Measurements from ENCODE around the gene SLC7A6OS.

The SLC7A6OS gene

DNA sequence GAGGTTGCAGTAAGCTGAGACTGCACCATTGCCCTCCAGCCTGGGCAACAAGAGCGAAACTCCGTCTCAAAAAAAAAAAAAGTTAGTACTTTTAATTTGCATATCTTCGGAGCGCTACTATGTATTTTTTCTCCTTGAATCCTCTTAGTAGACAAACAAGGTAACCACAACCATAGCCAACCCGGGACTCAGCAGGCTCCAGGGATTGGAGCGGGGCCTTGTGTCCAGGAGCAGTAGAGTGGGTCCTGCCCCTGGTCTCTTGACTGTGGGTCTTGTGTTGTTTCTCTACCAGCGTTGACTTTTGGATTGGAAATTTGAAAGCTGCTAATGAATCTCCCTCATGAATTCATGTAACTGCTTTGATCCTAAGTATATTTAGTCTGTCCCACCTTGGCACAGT, 32.4 kb upstream of the SLC7A6OS start:
- DNase-seq: no peak

DNA sequence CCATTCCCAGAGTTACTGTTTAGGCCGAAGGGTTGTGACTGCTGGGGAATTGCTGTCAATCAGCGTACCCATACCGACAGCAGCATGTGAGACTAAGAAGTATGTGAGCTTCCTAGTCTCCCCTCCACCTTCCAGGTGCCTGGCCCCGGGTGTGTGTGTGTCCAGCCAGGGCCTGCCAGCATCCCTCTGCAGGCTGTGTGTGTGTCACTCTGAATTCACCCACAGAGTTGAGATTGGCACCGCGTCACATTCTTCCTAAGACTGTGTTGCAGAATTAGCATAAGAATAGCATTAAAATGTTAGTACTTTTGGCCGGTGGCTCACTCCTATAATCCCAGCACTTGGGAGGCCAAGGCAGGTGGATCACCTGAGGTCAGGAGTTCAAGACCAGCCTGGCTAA, 31.9 kb upstream of the SLC7A6OS start:
- no peak for DNase-seq

DNA sequence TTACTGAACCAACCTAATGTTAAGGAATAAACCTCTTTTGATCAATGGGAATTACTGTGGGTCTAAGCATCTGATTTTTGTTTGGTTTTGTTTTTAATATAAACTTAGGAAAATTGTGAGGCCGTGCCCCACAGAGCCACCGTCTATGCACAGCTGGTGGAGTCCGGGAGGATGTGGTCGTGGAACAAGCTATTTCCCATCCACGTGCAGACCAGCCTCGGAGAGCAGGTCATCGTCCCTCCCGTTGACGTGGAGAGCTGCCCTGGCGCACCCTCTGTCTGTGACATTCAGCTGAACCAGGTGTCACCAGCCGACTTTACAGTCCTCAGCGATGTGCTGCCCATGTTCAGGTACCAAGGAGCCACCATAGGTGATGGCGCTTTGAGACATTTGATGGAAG, 28.5 kb upstream of the SLC7A6OS start:
- no peak for DNase-seq

DNA sequence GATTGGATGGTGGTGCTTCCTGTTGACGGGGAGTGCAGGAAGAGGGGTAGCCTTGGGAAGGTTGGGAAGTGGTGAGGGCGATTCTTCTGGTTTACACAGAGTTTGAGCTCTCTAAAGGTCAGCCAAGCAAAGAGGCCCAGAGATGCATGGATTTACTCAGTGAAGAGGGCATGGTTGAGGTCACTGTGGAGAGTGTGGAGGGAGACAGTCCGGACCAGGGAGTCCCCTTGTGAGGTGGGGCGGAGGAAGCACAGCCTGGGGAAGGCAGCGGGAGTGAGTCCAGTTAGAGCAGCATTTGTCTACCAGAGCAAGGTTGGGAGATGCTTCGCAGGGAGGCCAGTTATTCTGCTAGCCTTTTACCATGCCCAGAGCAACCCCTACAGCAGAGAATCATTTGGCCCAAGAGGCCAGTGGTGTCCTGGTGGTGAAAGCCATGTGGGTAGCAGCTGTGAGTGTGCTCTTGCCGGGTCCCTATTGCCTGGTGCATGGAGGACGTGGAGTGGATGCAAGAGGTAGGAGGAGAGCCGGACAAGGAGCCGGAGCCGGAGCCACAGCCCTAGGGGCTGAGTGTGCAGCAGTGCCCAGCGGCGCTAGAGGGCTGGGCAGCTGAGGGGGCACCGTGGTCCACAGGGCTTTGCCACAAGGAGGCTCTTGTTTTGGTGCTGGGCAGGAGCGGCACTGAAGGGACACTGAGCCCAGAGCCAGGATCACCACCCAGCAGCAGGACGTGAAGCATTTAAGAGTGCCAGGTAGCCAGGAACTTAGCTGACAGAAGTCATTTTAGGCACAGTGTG, 27.8 kb upstream of the SLC7A6OS start:
- DNase-seq: no peak

DNA sequence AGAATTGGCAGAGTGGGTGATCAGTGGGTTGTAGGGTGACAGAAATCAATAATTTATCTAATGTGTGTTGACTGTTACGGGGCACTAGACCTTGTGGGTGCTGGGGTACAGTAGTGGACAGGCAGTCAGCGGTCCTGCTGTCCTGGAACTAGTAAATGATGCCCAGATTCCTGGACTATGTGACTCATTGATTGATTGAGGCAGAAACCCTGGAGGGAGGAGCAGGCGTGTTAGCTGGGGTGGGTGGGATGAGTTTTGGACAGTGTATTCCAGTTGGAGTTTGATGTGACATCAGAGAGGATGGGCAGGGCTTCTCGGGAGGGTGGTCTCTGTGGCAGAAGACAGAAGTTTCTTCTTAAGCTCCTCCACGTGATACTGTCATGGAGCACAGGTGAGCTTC, 24.4 kb upstream of the SLC7A6OS start:
- no peak for DNase-seq

DNA sequence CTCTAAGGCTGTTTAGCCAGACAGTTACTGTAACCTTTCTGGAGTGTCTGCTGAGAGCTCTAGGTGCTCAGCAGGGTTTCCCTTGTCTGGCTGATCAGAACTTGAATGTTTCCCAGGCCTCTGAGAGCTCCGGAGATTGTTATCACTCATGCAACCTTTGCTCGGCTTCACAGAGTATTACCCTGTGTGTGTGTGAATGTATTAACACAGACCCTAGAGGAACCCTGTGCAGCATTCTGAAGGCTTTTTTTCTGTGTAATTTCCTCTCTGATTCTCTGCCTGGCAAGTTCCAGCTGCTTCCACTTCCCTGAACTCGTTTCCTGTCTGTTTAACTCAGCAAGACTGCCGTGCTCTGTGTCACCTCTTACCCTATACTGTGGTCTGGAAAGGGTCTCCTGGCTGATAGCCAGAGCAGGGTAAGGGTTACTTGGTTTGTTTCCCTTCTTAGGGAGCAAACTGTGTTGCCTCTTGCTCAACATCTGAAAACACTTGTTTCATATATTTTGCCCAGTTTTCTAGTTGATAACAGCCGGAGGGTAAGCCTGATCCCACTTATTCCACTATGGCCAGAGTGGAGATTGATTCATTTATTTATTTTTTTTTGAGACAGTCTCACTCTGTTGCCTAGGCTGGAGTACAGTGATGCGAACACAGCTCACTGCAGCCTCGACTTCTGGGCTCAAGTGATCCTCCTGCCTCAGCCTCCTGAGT, 21.8 kb upstream of the SLC7A6OS start:
- no peak for DNase-seq

DNA sequence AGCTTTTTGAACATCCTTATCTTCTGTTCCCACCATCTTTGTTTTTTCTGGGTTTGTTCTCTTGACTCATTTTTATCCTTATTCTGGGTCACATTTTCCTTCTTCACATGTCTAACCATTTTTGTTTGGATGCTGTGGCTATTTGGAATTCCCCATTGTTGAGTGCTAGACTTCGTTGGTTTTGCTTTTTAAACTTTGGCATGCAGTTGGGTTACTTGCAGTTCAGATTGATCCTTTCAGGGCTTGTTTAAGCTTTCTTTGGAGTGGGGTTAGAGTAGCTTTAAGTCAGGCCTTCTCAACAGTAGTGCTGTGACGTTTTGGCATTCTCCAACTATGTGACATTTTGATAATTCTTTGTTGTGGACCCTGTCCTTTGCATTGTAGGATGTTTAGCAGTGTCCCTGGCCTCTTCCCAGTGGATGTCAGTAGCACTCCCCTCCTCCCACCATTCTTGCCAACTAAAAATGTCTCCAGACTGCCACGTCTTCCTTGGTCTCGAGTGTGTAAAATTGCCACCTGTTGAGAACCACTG, 21.2 kb upstream of the SLC7A6OS start:
- DNase-seq: no peak

DNA sequence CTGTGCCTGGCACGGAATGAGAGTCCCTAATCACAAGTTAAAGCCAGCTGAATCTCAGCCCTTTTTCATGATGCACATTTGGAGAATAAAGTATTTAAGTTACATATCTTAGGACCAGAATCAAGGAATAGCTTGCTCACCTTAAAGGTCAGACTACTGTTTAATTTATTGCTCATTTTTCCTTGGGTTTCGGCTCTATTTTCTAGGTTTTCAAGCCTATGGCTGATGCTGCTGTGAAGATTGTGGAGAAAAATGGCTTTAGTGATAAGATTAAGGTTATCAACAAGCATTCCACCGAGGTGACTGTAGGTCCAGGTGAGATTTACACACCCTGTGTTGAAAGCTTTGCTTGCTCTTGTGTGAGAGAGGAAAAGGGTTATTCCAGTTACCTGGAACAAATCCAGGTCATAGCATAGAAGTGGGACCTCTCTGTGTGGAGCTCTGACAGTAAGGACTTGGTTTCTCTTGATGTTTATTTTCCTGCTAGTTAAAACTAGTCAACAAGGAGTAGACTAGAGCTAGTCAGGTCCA, 18.2 kb upstream of the SLC7A6OS start:
- DNase-seq: no peak

DNA sequence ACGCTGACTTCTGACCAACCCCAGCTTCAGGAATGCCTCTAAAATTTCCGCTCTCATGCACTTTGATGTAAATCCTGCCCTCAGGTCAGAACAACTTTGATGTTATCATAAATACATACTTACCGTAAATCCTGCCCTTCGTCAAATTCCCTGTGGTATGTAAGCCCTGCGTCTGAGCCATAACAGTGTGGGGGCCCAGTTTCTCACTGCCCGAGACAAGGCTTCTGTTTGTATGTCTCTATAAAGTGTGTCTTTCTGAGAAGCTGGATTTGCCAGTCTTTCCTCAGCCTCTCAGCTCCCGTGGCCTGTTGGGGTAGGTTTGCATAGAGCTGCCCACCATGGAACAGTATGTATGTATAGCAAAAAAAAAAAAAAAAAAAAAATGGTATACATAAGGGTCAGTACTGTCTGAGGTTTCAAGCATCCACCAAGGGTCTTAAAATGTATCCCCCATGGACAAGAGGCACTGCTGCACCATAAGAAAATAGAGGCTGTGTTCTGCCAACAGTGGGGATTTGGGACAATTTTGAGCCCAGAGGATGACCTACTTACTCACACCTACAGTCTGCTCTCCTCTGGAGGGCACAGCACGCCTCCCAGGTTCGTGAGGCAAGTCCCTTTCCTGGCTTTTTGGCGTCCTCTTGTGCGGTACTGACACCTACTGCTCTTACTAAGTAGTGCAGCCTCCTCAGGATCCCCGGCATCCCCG, 17.6 kb upstream of the SLC7A6OS start:
- DNase-seq: peak; percentile 72

DNA sequence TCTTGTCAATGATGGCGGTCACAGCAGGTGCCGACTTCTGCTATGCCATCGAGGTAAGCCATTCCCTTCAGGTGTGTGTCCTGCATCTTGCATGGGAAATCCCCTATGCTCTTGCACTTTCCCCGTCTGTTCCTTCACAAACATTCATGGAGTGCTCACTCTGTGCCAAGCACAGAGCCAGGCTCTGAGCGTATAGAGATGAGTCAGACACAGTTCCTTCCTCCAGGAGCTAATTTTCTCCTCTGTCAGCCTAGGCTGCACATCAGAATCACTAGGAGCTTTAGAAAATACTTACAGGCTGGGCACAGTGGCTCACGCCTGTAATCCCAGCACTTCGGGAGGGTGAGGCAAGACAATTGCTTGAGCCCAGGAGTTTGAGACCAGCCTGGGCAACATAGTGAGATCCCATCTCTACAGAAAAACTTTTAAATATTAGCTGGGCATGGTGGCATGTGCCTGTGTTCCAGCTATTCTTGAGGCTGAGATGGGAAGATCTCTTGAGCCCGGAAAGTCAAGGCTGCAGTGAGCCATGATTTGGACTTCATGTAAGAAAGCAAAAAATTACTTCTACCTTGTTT, 14.1 kb upstream of the SLC7A6OS start:
- DNase-seq: no peak

DNA sequence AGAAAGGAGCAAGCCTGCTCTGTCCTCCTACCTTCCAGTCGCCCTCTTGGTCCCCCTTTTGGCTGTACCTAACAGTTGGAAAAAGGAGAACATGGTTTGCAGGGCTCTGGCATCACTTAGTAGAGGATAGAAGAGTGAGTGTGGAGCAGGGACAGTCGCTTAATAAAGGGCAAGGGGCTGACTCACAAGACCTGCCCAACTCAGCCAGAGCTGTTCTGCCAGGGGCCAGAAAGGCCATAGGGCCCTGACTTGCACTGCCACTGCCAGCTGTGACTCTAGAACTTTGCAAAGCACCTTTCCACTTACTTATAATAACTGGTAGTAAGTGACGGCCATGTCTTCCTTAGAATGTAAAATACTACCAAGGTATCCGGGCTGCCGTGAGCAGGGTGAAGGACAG, 13.6 kb upstream of the SLC7A6OS start:
- no peak for DNase-seq

DNA sequence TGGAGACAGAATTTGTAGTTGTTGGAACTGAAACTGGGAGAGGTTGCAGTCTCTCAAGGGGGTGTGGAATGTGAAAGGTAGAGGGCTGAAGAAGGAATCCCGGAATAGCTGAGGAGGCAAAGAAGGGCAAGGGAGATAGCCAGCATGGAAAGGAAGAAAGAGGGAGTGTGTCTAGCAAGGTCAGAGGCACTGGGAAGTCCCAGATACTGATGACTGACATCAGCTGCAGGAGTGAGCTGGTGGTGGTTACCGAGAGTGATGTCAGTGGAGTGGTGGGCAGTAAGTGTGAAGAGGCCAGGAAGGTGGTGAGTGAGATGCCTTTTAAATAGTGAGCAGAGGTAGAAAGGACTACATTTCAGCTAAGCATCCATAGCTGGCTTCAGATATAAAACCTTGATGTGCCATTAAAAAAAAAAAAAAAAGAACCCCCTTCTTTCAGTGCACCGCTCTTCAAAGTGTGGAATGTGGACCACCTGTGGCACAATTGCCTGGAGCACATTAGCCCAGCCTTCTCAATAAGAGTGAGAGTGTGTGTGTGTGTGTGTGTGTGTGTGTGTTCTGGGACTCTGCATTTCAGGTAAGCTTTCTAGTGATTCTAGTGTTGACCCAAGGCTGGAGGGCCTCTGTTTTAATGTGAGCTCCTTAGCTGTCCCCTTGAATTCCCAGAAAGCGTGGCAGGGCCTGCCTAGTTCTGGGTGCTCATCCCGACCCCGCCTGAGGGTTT, 8.6 kb upstream of the SLC7A6OS start:
- no peak for DNase-seq

DNA sequence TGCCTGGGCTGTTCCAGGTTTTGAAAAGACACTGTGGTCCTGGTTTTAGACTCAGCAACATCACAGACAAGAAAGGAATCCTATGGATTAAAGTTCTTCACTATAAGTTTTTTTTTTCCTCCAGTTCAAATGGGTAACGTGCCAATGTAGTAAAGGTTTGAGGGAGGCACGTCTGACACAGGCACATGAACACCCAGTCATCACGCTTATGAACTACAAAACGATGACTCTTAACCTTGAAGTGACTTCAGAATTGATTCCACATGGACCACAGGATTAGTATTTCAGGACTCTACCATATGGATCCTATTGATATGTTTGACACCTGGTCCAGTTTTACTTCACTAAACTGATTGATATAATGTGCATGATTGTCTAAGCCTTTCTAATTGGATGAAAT, 2.4 kb upstream of the SLC7A6OS start:
- no peak for DNase-seq

DNA sequence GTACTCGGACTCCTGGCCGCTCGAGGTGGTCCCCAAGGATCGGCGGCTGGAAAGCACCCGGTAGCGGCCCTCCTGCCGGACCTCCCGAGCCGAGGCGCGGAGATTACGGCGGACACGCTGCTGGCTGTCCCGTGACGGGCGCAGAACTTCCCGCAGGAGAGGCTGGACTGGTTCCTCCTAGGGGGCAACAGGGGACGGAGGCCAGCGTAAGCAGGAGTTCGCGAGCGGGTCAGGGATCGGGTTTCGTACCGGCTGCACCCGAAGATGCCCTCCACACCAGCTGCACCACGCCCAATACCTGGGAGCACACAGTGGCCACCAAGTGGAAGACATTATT, 341 bp downstream of the SLC7A6OS start:
- DNase-seq: no peak

DNA sequence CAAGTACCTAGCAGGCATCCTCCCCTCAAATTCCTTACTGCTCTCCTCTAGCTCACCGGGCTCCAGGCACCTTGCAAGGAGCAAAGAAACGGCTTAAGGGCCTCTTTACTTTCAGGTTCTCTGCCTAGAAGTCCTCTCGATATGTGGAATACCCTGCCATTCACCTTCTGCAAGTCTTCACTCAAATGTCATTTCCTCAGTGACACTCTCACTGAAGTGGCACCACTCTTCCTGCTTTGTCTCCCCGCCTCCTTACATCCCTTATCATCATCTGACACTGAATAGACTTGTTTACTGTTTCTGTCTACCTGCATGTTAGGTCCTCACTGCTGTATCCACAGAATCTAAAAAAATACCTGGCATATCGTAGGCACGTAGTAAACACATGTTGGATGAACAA, 947 bp downstream of the SLC7A6OS start:
- no peak for DNase-seq

DNA sequence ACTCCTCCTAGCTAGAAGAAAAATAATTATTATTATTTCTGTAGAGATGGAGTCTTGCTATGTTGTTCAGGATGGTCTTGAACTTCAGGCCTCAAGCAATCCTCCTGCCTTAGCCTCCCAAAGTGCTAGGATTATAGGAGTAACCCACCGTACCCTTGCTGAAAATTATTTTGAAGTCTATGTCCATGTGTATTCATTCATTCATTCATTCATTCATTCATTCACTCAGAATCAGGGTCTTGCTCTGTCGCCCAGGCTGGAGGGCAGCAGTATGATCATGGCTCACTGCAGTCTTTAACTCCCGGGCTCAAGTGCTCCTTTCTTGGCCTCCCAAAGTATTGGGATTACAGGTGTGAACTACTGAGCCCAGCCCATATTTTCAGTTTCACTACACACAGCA, 4.1 kb downstream of the SLC7A6OS start:
- DNase-seq: no peak

DNA sequence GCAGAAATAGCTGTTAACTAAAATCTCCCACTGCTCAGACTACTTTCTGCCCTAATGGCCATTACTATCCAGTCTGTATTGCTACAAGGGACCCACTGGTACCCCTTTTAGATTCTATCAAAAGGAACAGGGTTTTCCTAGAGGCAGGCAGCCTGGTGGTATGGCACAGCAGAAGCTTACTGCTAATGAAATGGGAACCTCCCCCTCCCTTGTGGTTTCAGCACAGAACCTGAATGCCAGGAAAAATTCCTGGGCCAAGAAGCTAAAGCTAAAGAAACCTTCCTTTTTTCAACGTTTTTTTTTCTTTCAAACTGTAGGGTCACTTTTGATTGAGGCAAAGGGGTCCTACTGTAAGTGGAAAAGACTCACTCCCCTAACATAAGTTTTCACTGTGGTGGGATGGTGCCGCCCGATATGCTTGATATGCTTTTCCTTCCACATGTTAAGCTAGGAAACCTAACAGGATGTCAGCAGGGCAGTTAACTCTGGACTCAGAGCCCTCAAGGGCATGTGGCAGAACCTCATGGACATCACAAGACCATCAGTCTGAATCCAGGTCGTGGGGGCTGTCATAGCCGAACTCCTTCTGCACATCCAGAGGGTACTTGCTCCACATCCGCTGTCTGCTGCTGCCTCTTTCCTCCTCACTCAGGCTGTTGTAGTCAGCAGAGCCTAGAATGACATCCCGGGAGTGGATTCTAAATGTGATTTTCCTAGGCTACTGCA, 9.8 kb downstream of the SLC7A6OS start:
- no peak for DNase-seq

DNA sequence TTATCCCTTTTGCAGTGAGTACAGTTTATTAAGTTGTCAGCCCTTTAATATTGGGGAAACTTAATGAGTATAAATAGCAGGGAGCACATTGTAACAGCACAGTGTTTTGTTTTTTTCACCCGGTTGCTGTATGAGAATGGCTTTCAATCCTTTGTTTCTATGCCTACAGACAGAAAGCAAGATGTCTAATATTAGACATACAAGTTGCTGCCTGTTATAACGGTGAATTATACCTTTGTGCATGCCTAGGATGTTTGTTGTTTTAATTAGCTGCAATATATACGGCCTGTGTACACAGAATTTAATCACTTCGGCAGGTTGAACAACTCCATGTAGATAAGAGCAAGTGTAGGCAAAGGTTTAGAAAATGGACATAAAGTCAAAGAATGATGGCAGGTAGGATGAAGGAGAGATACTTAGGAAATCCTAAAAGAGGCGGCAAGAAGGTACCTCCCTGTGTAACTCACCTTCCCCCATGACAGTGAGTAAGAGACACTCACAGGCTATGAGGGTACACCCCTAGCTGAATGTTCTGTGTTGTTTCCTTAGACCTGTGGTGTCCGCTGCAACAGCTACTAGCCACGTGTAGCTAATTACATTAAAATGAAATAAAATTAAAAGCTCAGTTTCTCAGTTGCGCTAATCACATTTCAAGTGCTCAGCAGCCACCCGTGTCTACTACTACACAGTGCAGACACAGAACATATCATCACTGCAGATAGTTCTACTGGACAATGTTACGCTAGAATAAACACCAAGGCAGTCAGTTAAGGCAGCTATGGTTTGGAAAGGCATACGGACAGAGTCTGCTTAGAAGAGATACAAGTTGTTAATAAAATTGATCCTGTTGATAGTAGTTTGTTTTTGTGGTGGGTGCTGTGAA, 10.9 kb downstream of the SLC7A6OS start:
- DNase-seq: no peak

DNA sequence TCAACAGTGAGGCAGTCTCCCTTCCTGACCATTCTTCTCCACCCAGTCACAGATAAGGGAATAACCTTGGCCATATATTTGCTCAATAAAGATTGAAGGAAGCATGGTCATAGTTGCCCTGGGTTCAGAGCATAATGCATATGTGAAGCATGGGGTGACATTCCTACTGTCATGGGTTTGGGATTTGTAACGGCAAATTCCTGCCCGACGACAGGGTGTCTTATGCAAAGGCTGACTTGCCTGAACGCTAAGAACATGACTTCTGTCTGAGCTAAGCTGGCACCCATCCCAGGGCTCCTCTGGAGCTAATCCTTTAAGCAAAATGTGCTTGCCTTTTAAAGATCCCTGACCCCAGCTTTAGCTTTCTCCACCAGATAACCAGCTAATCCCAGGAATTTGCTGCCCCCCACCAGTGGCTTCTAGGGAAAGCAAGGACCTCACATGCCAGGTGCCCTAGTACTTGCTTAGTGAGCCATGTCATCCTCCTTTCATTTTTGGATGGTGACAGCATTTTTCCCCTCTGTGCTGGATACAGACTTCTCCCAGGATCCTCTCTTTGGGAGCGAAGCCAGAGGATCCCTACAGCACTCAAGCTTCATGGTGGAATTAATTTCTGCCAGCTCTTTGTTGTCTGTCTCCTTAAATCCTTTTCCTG, 11.7 kb downstream of the SLC7A6OS start:
- DNase-seq: no peak

DNA sequence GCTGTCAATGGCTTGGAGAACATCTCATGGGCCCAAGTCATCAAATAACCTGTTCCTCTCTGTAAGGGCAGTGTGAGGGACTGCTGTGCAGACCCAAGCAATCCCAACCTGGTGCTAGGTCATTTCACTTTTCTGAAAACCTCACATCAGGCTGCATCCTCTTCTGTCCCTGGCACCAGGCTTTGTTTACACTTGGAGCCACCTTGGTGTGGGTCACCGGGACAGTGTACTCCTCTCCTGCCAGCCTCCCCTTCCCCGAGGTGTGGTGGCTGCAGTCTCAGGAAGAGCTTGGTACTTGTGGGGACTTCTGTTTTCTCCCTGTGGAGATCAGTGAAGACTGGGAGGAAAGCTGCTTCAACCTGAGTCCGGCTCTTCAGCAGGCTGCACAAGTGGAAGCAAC, 12.4 kb downstream of the SLC7A6OS start:
- DNase-seq: no peak
